ENCODE measurements around the gene PCNX2.

GRCh38 chr1:233063462-233063861, 232.1 kb downstream of the PCNX2 start:
- TF ChIP-seq, protein P1, sequence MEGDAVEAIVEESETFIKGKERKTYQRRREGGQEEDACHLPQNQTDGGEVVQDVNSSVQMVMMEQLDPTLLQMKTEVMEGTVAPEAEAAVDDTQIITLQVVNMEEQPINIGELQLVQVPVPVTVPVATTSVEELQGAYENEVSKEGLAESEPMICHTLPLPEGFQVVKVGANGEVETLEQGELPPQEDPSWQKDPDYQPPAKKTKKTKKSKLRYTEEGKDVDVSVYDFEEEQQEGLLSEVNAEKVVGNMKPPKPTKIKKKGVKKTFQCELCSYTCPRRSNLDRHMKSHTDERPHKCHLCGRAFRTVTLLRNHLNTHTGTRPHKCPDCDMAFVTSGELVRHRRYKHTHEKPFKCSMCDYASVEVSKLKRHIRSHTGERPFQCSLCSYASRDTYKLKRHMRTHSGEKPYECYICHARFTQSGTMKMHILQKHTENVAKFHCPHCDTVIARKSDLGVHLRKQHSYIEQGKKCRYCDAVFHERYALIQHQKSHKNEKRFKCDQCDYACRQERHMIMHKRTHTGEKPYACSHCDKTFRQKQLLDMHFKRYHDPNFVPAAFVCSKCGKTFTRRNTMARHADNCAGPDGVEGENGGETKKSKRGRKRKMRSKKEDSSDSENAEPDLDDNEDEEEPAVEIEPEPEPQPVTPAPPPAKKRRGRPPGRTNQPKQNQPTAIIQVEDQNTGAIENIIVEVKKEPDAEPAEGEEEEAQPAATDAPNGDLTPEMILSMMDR (IDR thresholded peaks at IDR 0.05) = no peak
- TF ChIP-seq POLR2A (IDR thresholded peaks at IDR 0.05) = no peak

All from body of pancreas (tissue), 4 donors.